SJSA1 (cell line): ENCODE data around the gene HGD. TPM values are rescaled to one million over a fixed set of nuclear protein-coding genes. Genes with fewer than 3 reads are reported as not detected.
A peak's percentile ranks its signal among the peaks of the same experiment; 100 is the strongest.

Experiments used
- DNase-seq, 2 experiments: peaks; one replicate each; pipeline ENCODE4 v3.0.0-alpha.2; 2015 to 2020; ENCODE audit warnings: low spot score in 2 of 2, low read depth in 1 of 2
- H3K27ac ChIP-seq: fragments of 250-450 bp; sonication (Bioruptor Pico); 2 replicates; pipeline ENCODE4 v1.5.1; 2020; ENCODE audit warnings: mild to moderate bottlenecking, moderate library complexity
- H3K27me3 ChIP-seq: fragments of 250-450 bp; sonication (Bioruptor Pico); replicated peaks from 2 replicates; pipeline ENCODE4 v1.5.1; 2020; ENCODE audit warnings: mild to moderate bottlenecking, moderate library complexity
- H3K36me3 ChIP-seq: fragments of 250-450 bp; sonication (Bioruptor Pico); 2 replicates; pipeline ENCODE4 v1.5.1; 2020; ENCODE audit warnings: mild to moderate bottlenecking
- H3K4me1 ChIP-seq: fragments of 250-450 bp; sonication (Bioruptor Pico); replicated peaks from 2 replicates; pipeline ENCODE4 v1.6.1; 2021; ENCODE audit warnings: mild to moderate bottlenecking
- H3K4me3 ChIP-seq: fragments of 250-450 bp; sonication (Bioruptor Pico); 2 replicates; pipeline ENCODE4 v1.5.1; 2020; ENCODE audit warnings: mild to moderate bottlenecking
- H3K9me3 ChIP-seq: fragments of 250-450 bp; sonication (Bioruptor Pico); replicated peaks from 2 replicates; pipeline ENCODE4 v1.5.1; 2020; ENCODE audit warnings: mild to moderate bottlenecking
- total RNA-seq: library from RNA; depleted of rRNA; stranded (reverse); fragments of >200 nt; shearing (Covaris generic); gene quantifications from 2 replicates; pipeline ENCODE4 v1.2.3, GENCODE V29; 2014; rRNA removed

The HGD gene
- total RNA-seq, 1 experiment from 2014 or later: not detected

- Histone ChIP-seq H3K36me3 (peaks cover 36% of the 10 kb centered on the region), H3K27me3 (no peaks in the 10 kb centered on the region), H3K9me3 (no peaks in the 10 kb centered on the region), H3K27ac (no peak overlapping the region), H3K4me1 (no peaks in the 10 kb centered on the region), H3K4me3 (no peak overlapping the region)
- no peak for DNase-seq
Observed at GRCh38 chr3:120604382-120604781, 77.7 kb downstream of the HGD start.

DNA sequence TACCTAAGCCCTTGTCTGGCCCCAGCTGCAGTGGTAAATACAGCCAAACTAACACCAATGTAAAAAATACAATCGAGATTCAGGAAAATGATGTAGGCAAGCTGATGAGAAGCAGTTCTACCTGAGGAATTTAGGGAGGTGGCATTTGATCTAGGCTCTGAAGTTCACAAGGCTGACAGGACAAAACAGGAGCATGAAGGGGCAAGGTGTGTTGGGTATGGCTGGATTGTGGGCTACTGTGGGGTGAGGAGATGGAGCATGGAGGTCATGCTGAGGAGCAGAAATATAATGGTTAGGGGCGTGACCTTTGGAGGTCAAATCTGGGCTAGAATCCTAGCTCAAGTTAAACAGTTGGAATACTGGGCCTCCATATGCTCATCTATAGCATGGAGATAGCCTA, 79.4 kb downstream of the HGD start:
- DNase-seq: no peak
- Histone ChIP-seq H3K27ac (no peak overlapping the region), H3K27me3 (no peaks in the 10 kb centered on the region), H3K4me3 (no peak overlapping the region), H3K9me3 (no peaks in the 10 kb centered on the region), H3K4me1 (no peaks in the 10 kb centered on the region), H3K36me3 (peaks cover 53% of the 10 kb centered on the region)

DNA sequence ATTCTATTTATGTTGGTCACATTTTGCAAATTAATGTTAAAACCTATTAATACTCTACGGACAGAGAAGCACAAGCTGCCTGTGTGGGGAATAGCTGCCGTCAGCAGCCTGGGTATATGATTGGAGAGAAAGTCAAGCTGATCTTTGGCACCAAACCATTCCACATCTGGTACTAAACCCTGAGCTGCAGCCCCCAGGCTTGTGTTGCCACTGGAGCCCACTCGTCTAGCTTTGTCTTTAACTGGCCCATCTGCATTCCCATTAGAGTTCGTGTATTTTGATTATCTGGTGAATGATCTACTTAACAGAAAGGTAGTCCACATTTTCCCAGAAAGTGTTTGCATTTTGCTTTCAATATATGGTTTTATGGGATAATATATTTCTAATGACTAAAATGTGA, 80.5 kb downstream of the HGD start:
- H3K27me3 ChIP-seq: no peaks in the 10 kb centered on the region
- H3K27ac ChIP-seq: no peak overlapping the region
- H3K4me3 ChIP-seq: no peak overlapping the region
- peaks cover 61% of the 10 kb centered on the region for H3K36me3 ChIP-seq
- no peaks in the 10 kb centered on the region for H3K9me3 ChIP-seq
- no peak for DNase-seq
- no peaks in the 10 kb centered on the region; the same call in 1 of the 2 replicates for H3K4me1 ChIP-seq

DNA sequence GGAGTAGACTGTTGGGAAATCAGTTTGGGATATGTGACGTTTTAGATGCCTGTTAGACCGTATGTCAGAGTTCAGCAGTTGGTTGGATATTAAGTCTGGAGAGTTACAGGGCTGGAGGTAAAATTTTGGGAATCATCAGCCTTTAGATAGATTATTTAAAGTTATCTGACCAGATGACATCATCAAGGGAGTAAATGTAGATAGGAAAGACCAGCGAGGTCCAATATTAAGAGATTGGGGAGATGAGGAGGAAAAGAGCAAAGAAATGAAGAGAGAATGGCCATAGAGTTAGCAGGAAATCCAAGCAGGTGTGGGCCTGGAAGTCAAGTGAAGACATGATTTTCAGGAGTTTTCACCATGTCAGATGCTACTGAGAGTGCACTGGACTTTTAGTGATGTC, 82.8 kb downstream of the HGD start:
- H3K4me3 ChIP-seq: no peak overlapping the region
- no peaks in the 10 kb centered on the region for H3K27me3 ChIP-seq
- no peaks in the 10 kb centered on the region; the same call in 1 of the 2 replicates for H3K4me1 ChIP-seq
- no peaks in the 10 kb centered on the region for H3K9me3 ChIP-seq
- H3K27ac ChIP-seq: no peak overlapping the region
- H3K36me3 ChIP-seq: peaks cover 64% of the 10 kb centered on the region
- no peak for DNase-seq

DNA sequence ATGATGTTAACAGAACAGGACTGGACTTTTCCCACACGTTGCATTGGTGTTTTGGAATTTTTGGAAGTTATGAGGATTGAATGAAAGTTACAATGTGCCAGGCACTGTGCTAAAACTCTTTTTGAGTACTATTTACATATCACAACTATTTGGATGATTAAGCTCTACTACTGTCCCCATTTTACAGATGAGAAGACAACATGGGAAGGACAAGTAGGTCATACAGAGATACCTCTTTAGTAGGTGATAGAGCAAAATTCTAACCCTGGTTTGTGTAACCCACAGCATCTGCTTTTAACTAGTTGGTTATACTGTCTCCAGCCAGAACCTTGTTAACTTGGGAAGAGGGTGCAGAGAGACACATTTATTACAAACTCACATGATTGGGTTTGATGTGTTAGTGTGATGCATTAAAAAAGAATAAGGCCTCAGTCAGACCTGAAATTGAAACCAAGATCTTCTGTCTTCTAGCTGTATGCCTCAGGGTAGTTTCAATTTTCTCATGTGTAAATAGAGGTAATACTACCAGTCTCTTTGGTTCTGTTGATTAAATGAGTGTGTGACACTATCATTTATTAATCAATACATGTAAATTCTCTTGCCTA, 84.5 kb downstream of the HGD start:
- no peaks in the 10 kb centered on the region for H3K27me3 ChIP-seq
- no peak for DNase-seq
- no peaks in the 10 kb centered on the region for H3K9me3 ChIP-seq
- peaks cover 57% of the 10 kb centered on the region for H3K36me3 ChIP-seq
- H3K4me1 ChIP-seq: no peaks in the 10 kb centered on the region; the same call in 1 of the 2 replicates
- H3K27ac ChIP-seq: no peak overlapping the region
- H3K4me3 ChIP-seq: no peak overlapping the region

GRCh38 chr3:120596853-120597223, 85.2 kb downstream of the HGD start:
- no peaks in the 10 kb centered on the region for H3K27me3 ChIP-seq

GRCh38 chr3:120596116-120596852, 85.8 kb downstream of the HGD start, which contains the start of gene NDUFB4:
Gene NDUFB4, plus strand, starts transcription at chr3:120596336. Its CDS starts 24 bp downstream, at chr3:120596360.
- peak within 1 kb of the TSS; percentile 73 for H3K4me3 ChIP-seq
- no peaks in the 10 kb centered on the region for H3K9me3 ChIP-seq
- no peaks in the 10 kb centered on the region for H3K27me3 ChIP-seq
- DNase-seq: peak; percentile 92 to 98
- H3K36me3 ChIP-seq: peaks cover 45% of the 10 kb centered on the region
- H3K27ac ChIP-seq: peak within 1 kb of the TSS; percentile 86
- H3K4me1 ChIP-seq: no peaks in the 10 kb centered on the region; the same call in 1 of the 2 replicates

More at GRCh38 chr3:120596853-120597223, 85.2 kb downstream of the HGD start:
- DNase-seq: no peak
- Histone ChIP-seq H3K4me1 (no peaks in the 10 kb centered on the region; the same call in 1 of the 2 replicates), H3K36me3 (peaks cover 51% of the 10 kb centered on the region), H3K9me3 (no peaks in the 10 kb centered on the region), H3K4me3 (peak overlapping the region; percentile 73), H3K27ac (peak overlapping the region; percentile 86)

DNA sequence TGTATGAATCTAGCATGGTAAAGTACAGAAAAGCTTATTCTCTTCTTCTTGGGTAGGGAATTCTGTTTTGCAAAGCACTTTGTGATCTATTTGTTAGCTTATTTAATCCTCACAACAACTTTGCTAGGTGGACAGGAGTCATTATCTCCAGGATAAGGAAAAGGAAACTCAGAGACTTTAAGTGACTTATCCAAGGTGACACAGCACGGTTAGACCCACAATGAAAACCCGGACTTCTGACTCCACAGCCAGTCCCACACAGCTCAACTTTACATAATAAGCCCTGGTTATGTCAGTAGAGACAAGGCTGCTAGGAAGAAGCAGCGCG, 86.3 kb downstream of the HGD start:
- Histone ChIP-seq H3K4me1 (no peaks in the 10 kb centered on the region; the same call in 1 of the 2 replicates), H3K27ac (no peak overlapping the region), H3K27me3 (no peaks in the 10 kb centered on the region), H3K36me3 (peaks cover 40% of the 10 kb centered on the region), H3K4me3 (peak overlapping the region; percentile 73), H3K9me3 (no peaks in the 10 kb centered on the region)
- no peak for DNase-seq

DNA sequence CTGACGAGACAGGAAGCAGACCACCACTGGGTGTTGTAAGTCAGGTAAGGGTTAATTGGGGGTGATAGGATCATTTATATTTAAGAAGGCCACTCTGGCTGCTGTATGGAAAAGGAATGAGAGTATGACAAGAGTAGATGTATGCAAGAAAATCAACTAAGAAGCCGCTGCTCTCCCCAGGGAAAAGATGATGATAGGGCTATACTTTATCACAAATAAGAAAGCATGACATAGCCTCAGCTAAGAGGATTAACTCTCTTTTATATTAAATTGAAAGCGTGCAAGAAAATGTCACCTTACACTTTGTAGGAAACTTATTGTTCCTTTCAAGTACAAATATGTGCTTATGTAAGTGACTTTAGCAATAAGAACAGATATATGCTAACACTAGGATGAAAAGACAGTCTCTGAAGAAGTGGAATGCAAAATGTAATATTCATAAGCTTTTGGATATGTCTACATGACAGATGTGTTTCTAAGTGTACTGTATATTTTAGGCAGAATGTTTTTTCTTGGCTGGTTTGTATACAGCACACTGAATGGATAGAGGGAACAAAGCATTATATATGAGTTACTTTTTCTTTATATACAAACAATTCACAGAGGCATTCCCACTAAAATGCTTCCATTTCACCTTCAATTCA, 94.6 kb downstream of the HGD start:
- H3K27me3 ChIP-seq: no peaks in the 10 kb centered on the region
- H3K4me3 ChIP-seq: no peak overlapping the region
- H3K9me3 ChIP-seq: no peaks in the 10 kb centered on the region
- no peaks in the 10 kb centered on the region for H3K36me3 ChIP-seq
- H3K4me1 ChIP-seq: no peaks in the 10 kb centered on the region
- H3K27ac ChIP-seq: no peak overlapping the region
- no peak for DNase-seq

Other genes starting within 250 kb of the HGD start
- gene FSTL1, start 231.2 kb downstream of the HGD start, total RNA-seq: 1,346 and 1,532 TPM in 2 replicates
- gene NDUFB4, start 85.9 kb downstream of the HGD start, total RNA-seq: 84.1 and 135 TPM in 2 replicates
- gene RABL3, start 60.3 kb upstream of the HGD start, total RNA-seq: 17.8 and 21.1 TPM in 2 replicates
- 15.6 and 17.0 TPM in 2 replicates for gene GTF2E1, start 60.5 kb upstream of the HGD start, total RNA-seq
- 0.03 TPM in 1 of 2 replicates, not detected in the other for gene STXBP5L, start 226.0 kb upstream of the HGD start, total RNA-seq